GM19455 (cell line): ENCODE measurements around the gene FETUB.

Source experiments
- ATAC-seq: cut with Tn5 transposase; IDR thresholded peaks from one replicate; pipeline ENCODE4 v1.9.1; 2021; ENCODE audit not compliant: unreplicated experiment

The FETUB gene, protein sequence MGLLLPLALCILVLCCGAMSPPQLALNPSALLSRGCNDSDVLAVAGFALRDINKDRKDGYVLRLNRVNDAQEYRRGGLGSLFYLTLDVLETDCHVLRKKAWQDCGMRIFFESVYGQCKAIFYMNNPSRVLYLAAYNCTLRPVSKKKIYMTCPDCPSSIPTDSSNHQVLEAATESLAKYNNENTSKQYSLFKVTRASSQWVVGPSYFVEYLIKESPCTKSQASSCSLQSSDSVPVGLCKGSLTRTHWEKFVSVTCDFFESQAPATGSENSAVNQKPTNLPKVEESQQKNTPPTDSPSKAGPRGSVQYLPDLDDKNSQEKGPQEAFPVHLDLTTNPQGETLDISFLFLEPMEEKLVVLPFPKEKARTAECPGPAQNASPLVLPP

DNA sequence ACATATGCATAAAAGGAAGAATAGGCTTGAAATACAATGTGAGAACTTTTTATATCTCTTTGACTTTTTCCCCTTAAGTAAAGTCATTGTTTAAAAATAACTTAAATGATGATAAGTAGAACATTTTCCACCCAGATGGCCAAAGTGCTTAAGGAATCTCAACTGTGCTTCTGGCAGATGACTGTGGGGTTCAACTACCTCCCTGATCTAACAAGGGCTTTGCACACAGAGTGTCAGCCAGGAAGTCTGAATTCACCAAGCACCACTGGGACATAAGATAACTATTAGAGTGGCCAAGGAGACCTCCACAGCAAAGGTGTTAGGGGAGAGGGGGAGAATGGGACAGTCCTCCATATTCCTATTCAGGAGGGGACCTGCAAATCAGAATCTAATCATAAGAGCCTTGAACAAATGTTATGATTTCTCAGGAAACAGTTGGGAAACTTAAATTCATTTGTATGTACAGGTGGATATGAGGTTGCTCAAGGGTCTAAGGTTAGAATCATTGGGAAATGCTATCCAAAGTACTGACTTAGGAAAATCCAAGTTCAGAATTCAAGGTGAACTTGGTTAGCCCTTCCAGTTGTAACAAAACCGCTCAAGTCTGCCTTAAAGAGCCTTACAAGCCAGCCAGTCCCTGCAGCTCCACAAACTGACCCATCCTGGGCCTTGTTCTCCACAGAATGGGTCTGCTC, at the start of gene FETUB:
FETUB (plus strand) TSS at position 622 of the 695 bp plus-strand sequence; CDS start at position 684, 62 bp downstream.
- ATAC-seq, result no peak

DNA sequence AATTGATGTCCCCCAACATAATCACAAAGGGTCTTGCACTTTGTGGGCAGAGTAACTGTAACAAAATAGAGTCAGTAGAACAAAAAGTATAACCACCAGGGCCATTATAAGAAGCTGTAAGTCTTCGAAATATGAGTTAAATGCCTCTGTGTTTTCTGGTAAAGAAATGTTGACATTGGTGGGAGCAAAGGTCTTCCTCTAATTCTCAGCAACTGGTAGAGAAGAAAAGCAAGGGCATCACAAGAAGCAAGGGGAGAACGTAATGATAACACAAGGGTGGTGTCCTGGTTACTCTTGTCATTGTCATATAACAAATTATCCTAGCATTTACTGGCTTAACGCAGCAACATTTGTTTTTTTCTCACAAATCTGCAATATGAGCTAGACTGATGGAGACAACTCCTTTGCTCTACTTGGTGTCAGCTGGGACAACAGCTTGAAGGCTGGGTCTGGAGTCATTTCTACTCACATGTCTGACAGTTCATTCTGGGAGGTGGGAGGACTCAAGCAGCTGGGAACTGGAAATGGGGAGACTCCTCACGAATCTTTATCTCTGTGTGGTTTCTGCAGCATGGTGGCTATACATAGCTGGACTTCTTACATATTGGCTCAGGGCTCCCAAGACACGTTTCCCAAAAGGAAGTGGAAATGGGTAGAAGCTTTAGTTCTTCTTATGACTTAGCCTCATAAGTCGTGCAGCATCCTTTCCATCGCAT, 49.5 kb upstream of the FETUB start:
- no peak for ATAC-seq

DNA sequence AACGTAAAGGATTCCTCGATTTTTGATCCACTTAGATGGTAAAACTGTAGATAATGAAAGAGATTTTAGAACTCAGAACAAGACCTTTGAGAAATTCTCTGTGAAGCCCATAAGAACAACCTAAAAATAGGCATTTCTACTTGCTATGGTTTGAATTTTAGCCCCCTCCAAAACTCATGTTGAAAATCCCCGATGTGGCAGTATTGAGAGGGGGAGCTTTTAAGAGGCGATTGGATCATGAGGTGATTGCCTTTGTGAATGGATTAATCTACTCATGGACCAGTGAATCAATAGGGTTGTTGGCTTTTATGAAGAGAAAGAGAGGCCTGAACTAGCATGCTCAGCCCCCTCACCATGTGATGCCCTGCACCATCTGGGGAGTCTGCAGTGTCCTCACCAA, 47.5 kb upstream of the FETUB start:
- no peak for ATAC-seq

DNA sequence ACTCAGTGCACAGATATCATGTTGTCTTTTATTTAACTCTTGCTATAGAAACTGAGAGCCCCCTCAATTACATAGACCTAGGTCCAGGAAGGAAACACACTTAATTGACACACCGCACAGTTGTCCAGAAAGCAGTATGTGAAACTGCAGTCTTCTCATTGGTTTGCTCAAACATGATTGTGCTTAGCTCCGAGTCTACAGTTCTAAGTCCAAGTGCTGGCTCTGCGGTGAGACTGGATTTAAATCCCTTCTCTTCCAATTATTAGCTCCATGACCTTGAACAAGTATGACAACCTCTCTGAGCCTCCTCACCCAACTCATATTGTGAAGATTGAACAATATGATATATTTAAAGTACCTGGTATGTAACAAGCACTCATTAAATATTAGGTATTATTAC, 46.3 kb upstream of the FETUB start:
- ATAC-seq, result no peak

DNA sequence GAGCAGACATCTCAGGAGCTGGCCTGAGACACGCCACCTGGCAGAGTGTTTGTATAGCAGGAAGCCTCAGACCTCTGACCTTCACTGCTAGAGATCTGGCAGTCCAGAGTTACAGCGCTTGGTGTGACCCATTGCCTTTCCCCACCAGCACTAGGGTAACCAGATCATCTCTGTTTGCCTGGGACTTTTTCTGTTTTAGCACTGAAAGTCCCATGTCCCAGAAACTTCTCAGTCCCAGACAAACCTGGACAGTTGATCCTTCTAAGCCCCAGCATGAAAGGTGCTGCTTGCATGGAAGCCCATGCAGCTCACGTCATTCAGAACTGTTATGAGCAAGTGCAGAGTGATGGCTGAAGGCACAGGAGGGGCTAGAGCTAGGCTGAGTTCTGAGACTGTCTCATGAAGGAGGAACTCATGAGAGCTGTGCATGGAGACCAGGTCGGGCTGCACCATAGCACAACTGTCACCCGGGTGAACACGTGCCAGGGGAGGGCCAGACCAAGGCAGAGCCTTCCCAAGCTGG, 45.5 kb upstream of the FETUB start:
- ATAC-seq, result no peak

DNA sequence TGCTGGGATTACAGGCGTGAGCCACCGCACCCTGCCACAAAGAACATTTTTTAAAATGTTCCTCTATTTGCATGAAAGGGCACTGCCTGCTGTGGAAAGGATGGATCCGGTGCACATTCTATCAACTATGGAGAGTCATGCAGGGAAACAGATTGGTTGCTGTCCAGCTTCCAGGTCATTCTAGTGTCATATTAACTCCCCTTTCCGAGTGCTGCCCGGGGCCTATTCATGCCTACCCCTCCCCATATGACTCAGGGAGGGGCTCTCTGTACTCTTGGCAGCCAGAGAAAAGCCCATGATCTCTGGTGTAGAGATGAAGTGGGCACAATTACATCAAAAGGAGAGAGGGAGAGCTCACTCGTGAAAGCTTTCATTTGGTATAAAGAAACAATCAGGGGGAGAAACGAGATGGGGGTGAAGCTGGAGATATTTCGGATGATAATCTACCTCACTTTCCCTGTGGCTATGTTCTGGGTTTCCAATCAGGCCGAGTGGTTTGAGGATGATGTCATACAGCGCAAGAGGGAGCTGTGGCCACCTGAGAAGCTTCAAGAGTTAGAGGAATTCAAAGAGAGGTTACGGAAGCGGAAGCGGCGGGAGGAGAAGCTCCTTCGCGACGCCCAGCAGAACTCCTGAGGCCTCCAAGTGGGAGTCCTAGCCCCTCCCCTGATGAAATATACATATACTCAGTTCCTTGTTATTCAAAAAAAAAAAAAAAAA, 43.5 kb upstream of the FETUB start:
- no peak for ATAC-seq

DNA sequence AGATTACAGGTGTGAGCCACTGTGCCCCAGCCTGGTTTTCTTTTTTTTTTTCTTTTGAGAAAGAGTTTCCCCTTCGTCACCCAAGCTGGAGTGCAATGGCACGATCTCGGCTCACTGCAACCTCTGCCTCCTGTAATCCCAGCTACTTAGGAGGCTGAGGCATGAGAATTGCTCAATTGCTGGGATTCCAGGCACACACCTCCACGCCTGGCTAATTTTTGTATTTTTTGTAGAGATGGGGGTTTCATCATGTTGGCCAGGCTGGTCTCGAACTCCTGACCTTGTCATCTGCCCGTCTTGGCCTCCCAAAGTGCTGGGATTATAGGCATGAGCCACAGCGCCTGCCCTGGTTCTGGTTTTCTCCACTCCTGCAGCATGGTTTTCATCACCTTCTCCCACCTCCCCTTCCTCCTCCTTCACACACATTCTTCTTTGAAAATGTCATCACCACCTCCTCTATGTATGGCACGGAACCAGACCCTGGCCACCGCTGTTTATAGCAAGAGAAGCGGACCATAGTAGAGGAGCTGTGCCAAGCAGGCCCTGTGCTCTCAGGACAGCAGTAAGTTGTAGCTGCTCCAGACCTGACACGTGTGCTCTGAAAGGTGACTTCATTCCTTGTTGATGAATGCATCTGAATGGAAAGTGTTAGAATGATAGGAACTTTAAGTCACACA, 42.0 kb upstream of the FETUB start:
- ATAC-seq, result no peak

DNA sequence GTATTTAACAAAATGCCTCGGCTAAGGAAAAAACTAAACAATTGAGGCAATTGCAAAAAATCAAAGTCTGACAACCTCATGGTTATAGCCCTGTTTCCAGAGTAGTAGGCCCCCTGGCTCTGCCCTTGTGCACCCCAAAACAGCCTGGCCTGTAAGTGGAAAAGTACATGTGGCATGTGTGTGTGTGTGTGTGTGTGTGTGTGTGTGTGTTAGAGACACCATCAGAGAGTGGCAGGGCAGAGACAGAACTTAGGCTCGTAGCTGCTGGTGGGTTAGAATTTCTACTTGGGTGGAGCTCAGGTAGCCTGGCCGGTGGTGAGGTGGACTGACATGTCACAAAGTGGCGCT, 41.4 kb upstream of the FETUB start:
- no peak for ATAC-seq

DNA sequence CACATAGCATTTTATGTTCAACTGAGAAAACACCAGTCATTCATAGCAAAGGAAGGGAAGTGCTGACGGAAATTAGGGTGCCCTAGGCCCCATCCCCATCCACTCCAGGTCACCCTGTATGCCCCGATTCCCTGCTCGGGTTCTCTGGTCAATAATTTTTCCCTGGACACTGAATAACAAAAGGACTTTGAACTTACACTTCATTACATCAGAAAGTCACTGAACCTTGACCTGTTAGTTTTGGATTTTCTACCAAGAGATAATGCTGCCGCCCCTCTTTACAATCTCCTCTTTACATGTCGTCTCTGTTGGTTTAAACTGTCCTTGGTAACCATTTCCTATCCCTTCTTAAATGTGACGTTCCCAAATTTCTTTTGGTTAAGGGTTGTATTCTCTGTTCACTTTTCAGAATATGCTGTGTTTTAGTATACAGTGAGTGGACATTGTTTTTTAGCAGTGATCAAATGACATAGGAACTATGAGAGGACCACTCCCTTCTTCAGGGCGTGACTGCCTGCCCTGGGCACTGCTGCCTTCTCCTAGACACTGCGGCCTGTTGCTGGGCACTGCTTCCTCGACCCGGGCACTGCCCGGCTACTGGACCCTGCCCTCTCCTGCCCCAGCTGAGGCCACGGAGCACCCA, 40.9 kb upstream of the FETUB start:
- ATAC-seq, result no peak

DNA sequence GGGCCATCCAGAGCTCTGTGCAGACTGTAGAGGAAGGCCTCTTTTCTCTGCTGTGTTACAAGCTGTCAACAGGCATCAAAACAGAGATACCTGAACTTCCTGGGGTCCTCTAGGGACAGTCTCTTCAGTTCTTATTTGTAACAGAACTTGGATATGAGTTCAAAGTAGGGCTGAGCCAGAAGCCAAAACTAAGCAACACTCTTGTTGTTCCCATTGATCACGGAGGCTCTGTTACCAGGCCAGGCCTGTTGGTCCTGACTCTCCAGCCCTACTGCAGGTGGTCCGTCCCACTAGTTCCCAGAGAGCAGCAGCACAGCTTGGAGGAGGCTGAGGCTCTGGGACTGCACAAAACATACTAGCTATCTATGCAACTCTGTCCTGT, 40.4 kb upstream of the FETUB start:
- ATAC-seq, result no peak

DNA sequence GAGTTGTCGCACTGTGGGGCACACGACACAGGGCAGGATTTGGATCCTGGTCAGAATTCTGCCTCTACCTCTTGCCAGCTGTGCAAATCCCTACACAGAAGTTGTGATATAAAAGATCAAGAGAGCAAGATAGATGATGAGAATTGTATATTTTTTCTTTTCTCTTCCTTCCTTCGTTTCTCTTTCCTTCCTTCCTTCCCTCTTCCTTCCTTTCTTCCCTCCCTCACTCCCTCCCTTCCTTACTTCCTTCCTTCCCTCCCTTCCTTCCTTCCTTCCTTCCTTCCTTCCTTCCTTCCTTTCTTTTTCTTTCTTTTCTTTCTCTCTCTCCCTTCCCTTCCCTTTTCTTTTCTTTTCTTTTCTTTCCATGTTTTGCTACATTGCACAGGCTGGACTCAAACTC, 39.3 kb upstream of the FETUB start:
- no peak for ATAC-seq

DNA sequence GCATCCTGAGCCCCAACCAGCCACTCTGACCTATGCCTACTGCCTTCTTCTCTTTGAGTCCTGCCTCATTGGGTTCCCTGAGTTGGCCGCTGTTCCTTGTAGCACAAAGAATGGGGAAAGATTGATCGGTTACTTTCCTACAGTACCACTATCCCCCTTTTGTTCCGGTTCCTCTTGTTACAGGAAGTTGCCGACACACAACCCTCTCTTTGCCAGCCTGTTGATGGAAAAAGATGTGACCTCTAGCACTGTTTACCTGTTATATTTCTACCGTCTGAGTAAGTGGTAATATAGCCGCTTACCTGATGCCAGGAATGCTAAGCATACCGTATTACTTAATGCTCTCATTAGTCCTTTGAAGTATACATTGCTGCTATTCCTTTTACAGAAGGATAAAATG, 37.0 kb upstream of the FETUB start:
- no peak for ATAC-seq

DNA sequence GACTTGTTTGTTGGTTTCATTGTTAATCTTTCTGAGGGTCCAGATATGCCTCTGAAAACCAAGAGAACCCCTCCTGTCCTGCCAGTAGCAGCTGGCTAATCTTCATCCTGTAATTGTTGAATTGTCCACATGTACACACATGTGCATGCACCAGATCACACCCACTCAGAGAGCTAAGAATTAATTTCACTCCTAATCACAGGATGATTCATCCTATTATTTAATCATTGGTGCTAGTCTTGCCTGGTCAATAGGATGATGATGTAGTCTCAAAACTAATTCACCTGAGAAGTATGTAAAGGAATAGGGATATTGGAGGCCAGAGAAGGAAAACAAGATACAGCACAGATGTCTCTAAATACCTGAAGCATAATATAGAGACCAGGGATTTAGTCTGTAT, 35.1 kb upstream of the FETUB start:
- ATAC-seq, result no peak

DNA sequence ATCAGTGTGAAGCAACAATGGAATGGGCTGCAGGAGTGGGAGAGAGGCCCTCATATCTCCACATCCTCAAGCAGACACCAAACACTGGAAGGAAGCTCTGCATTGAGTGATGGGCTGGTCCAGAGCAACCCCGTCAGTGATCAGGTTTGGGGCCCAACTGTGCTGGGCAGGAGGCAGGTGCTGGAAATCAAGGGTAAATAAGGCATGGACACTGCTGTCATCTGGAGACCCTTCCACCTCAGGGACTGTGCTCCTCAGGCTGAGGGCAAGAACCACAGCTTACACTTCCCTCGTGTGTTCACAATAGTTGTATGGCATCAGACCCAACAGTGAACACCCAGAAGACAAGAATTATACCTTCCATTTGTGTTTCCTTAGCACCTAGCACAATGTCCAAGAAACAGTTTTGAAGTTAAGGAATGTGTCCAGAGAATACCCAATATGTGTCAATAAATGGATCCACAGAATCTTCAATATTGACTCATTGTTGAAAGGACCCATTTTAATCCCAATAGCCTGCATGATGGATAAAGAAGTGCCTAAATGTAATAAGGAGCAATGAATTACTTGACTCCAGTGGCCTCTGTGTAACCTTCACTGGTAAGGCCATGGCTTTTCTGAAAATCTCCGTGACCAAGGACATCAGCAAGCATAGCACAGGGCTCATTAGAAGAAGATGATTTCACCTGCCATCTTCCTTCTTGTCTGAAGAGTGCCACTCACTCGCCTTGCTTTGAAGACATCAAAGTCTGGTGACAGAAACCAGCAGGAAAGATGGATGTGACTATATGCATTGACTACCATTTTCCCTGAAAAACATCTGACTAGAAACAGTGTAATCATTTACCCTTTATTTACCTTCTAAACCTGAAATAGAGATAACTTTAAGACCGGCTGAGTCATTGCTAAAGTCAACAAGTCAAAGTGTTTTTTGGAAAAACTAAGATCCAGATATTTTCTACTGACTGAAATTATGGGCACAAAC, 34.3 kb upstream of the FETUB start:
- ATAC-seq, result no peak

DNA sequence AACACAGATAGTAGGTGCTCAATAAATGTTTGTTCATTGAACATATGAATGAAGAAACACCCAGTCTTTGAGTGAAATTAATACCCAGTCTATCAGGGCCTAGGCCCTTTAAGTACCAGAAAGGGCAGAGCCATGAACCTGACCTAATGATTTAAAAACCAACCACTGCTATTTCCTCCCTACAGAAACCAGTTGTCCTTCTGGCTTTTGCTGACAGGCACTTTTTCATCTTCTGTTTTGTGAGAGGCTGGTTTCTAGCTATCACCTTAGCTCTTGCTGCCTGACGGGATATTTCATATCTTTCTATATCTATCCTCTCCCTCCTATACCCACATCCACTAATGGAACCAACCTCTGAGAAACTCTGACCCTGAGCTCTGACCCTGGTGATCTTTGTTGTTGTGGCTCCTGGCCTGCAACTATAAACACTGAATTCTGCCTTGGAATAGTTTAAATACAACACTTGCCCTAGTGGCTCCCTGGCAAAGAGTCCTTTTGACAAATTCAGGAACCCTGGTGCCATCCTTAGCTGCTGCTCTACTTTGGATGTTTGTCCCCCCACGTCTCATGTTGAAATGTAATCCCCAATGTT, 31.5 kb upstream of the FETUB start:
- no peak for ATAC-seq

DNA sequence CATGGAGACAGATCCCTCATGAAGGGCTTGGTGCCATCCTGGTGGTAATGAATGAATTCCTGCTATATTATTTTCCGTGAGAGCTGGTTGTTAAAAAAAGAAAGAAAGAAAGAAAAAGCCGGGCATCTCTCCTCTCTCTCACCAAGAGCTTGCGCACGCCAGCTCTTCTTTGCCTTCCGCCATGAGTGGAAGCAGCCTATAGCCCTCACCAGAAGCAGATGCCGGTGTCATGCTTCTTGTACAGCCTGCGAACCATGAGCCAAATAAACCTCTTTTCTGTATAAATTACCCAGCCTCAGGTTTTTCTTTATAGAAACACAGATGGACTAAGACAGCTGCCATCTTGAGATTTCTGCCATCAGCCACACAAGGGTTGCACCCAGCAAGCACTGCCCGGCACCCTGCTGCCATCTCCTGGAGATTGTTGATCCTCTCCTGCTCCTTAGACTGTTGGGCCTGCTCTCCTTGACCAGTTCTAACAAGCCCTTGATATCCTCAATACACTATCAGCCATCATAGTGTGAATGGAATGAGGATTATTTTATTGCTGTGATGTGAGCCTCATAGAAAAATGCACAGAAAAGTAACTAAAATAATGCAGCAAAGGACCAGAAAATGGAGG, 30.8 kb upstream of the FETUB start:
- ATAC-seq, result no peak

DNA sequence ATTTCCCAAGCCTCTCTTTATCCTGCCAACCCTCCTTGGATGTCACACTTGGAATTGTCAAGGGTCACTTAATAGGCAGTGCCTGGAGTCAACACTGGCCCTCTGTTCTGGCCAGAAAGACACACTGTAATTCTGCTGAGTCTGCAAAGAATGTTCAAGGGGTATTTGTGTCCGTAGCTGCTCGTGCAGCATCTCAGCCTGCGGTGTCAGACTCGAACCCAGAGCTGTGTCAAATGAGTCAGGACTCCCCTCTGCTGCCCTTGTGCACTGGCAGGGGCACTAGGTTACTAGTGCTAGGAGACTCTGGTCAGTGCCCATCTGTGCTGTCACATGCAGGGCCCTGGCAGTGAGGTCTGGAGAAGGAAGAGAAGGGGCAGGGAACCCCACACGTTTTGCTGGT, 28.1 kb upstream of the FETUB start:
- ATAC-seq, result no peak
